HG03460 (cell line): ENCODE measurements around the gene OR2T34.
"Not testable (repeated sequence)": the region's sequence is repeated elsewhere in the genome, so short reads cannot be mapped to it uniquely, and the experiment has no call there.

Source experiments
- ATAC-seq: cut with Tn5 transposase; IDR thresholded peaks from one replicate; pipeline ENCODE4 v1.9.1; 2021; ENCODE audit not compliant: unreplicated experiment

The OR2T34 gene

DNA sequence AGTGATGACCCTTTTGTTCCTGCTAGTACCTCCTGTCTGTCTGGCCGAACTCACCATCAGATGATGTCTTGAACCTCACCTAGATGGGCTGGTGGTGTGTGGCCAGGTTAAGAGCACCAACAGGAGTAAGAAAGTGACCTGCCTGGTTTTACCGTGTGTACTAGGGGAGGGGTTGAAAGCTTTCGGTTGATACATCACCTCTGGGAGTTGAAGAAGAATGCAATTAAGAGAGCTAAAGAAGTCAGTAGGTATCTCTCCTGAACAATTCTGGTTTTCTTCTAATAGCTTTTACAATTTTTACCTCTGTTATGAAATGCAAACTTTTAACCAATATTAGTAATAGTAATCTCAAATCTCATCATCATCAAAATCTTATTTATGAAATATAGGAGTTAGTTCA is 11.9 kb downstream of the OR2T34 start, which contains the start of gene OR2T29:
Gene OR2T29, minus strand, starts transcription at position 101 of the 400 bp plus-strand sequence. CDS start 3,281 bp downstream, outside the sequence.
- not testable (repeated sequence) for ATAC-seq

DNA sequence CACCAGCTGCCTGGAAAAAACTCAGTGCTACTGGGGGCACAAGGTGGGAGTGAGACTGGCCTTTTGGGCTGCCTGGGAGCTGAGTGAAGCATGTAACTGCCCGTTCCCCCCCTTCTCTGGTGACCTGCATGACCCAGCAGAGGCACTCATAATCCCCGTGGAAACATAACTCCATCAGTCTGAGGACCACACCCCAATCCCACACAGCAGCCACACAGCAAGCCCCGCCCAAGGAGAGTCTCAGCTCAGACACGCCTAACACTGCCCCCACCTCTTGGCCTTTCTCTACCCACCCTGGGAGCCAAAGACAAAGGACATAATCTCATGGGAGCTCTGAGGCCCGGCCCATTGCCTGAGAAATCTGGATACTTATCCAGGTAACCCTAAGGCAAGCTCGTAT is 23.5 kb downstream of the OR2T34 start:
- not testable (repeated sequence) for ATAC-seq

DNA sequence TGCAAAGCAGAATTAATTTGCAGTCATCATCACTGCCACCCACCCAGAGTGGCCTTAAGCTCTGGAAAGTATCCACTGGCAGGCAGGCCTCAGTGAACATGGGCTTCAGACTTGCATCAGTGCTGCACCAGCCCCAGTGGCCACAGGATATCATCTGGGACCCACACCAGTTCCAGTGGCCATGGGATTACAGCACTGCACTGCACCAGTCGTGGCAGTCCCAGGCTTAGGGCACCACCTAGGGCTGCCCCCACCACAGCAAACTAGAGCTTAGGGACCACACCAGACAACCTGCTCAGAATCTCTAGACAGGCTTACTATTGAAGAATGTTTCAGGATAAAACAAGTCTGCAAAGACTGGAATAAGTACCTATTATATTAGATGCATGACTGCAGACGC is 27.2 kb downstream of the OR2T34 start:
- ATAC-seq, result not testable (repeated sequence)

DNA sequence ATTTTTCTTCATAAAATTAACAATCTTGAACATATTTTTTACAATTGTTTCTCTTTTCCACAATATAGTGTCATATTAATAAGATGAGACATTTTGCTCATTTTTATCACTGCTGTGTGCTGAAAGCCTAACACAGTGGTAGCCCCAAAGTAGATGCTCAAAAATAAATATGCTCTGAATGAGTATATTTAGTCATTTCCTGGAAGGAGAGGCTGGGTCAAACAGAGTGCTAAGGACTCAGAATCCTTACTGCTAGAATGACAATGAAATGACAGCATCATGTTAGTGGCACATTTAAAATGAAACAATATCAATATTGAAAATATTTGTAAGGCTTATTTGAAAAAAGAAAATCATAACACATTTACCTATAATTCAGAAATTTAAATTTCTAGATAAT is 37.1 kb downstream of the OR2T34 start:
- not testable (repeated sequence) for ATAC-seq
